Nephron (organoid): Measurements from ENCODE around the gene ZCCHC18.
"Not testable (repeated sequence)": the region's sequence is repeated elsewhere in the genome, so short reads cannot be mapped to it uniquely, and the experiment has no call there.

Source experiments
- H3K27ac Mint-ChIP-seq, 3 experiments: 2 replicates each; pipeline ENCODE4 v1.8.0; 2020; ENCODE audit warnings: mixed read lengths in 3 of 3, mild to moderate bottlenecking in 2 of 3, moderate library complexity in 1 of 3
- H3K27me3 Mint-ChIP-seq: 2 replicates; pipeline ENCODE4 v1.8.0; 2021; ENCODE audit warnings: low read depth, mild to moderate bottlenecking, moderate library complexity, mixed read lengths
- H3K36me3 Mint-ChIP-seq: 2 replicates; pipeline ENCODE4 v1.8.0; 2020; ENCODE audit warnings: low read depth, mixed read lengths
- H3K4me1 Mint-ChIP-seq: 2 replicates; pipeline ENCODE4 v1.8.0; 2020; ENCODE audit warnings: mixed read lengths
- H3K4me3 Mint-ChIP-seq, 3 experiments: 2 replicates each; pipeline ENCODE4 v1.8.0; 2020; ENCODE audit warnings: mild to moderate bottlenecking in 3 of 3, mixed read lengths in 3 of 3, moderate library complexity in 2 of 3
- H3K9me3 Mint-ChIP-seq: 2 replicates; pipeline ENCODE4 v1.8.0; 2020; ENCODE audit warnings: mixed read lengths
- CTCF ChIP-seq, 3 experiments: fragments of 200-600 bp; sonication (generic); IDR thresholded peaks; one replicate each; pipeline ENCODE4 v1.5.0; 2021; ENCODE audit warnings: antibody characterized with exemption in 3 of 3; ENCODE audit not compliant: unreplicated experiment in 3 of 3

ZCCHC18 gene

GRCh38 chrX:104108955-104109354, 3.4 kb upstream of the ZCCHC18 start:
- peaks cover 12% of the 10 kb centered on the region for H3K4me1 Mint-ChIP-seq
- no peak overlapping the region for H3K4me3 Mint-ChIP-seq
- no peak overlapping the region for H3K27ac Mint-ChIP-seq
- H3K36me3 Mint-ChIP-seq: no peaks in the 10 kb centered on the region
- no peak for TF ChIP-seq CTCF (IDR thresholded peaks at IDR 0.05; ENCODE audit: unreplicated experiment in 3 of 3)
- no peaks in the 10 kb centered on the region for H3K27me3 Mint-ChIP-seq
- no peaks in the 10 kb centered on the region for H3K9me3 Mint-ChIP-seq

- not testable (repeated sequence) for H3K27me3 Mint-ChIP-seq, H3K27ac Mint-ChIP-seq, H3K9me3 Mint-ChIP-seq, H3K36me3 Mint-ChIP-seq
- H3K4me1 Mint-ChIP-seq: peaks cover 12% of the 10 kb centered on the region
- H3K4me3 Mint-ChIP-seq: peak overlapping the region in 2 of 3 experiments; percentile 8 to 31
Observed at GRCh38 chrX:104110491-104111240, 1.7 kb upstream of the ZCCHC18 start.

GRCh38 chrX:104113222-104113965, 1.1 kb downstream of the ZCCHC18 start:
- Mint-ChIP-seq H3K9me3 (no peaks in the 10 kb centered on the region), H3K4me3 (peak overlapping the region; percentile 91 to 96 (median 94)), H3K27ac (peak overlapping the region; percentile 84 to 96 (median 95)), H3K4me1 (peaks cover 12% of the 10 kb centered on the region), H3K27me3 (no peaks in the 10 kb centered on the region), H3K36me3 (no peaks in the 10 kb centered on the region)
- peak; percentile 39 to 52 (median 51) for TF ChIP-seq CTCF (IDR thresholded peaks at IDR 0.05; ENCODE audit: unreplicated experiment in 3 of 3)

GRCh38 chrX:104117759-104118158, 5.4 kb downstream of the ZCCHC18 start:
- Mint-ChIP-seq H3K4me1 (peaks cover 7% of the 10 kb centered on the region), H3K27ac (no peak overlapping the region), H3K27me3 (no peaks in the 10 kb centered on the region), H3K9me3 (no peaks in the 10 kb centered on the region), H3K36me3 (no peaks in the 10 kb centered on the region), H3K4me3 (no peak overlapping the region)
- no peak for TF ChIP-seq CTCF (IDR thresholded peaks at IDR 0.05; ENCODE audit: unreplicated experiment in 3 of 3)

- TF ChIP-seq CTCF (IDR thresholded peaks at IDR 0.05; ENCODE audit: unreplicated experiment in 3 of 3): no peak
- no peak overlapping the region for H3K4me3 Mint-ChIP-seq
- no peaks in the 10 kb centered on the region for H3K36me3 Mint-ChIP-seq
- no peaks in the 10 kb centered on the region for H3K9me3 Mint-ChIP-seq
- H3K4me1 Mint-ChIP-seq: no peaks in the 10 kb centered on the region
- no peak overlapping the region for H3K27ac Mint-ChIP-seq
- no peaks in the 10 kb centered on the region for H3K27me3 Mint-ChIP-seq
Observed at GRCh38 chrX:104118765-104119164, 6.4 kb downstream of the ZCCHC18 start.

- H3K9me3 Mint-ChIP-seq: peaks cover 2% of the 10 kb centered on the region
- H3K4me1 Mint-ChIP-seq: no peaks in the 10 kb centered on the region
- peaks cover 4% of the 10 kb centered on the region for H3K36me3 Mint-ChIP-seq
- no peaks in the 10 kb centered on the region for H3K27me3 Mint-ChIP-seq
- no peak overlapping the region for H3K27ac Mint-ChIP-seq
- no peak overlapping the region for H3K4me3 Mint-ChIP-seq
- TF ChIP-seq CTCF (IDR thresholded peaks at IDR 0.05; ENCODE audit: unreplicated experiment in 3 of 3): no peak
Observed at GRCh38 chrX:104122829-104123228, 10.5 kb downstream of the ZCCHC18 start.
